NT2/D1 (cell line): ENCODE results near the gene CACNA2D2.

Experiments
- SUZ12 ChIP-seq: IDR thresholded peaks from 2 replicates; pipeline ENCODE4 v1.6.1; 2011; ENCODE audit not compliant: insufficient read length, insufficient read depth; ENCODE audit errors: extremely low read depth
- YY1 ChIP-seq: IDR thresholded peaks from 2 replicates; pipeline ENCODE4 v1.6.1; 2011; ENCODE audit not compliant: insufficient read length, insufficient read depth
- ZNF274 ChIP-seq: IDR thresholded peaks from 2 replicates; pipeline ENCODE4 v1.6.1; 2011; ENCODE audit warnings: mild to moderate bottlenecking, low read depth, low read length

GRCh38 chr3:50380405-50381085 lies 122.9 kb downstream of the CACNA2D2 start:
- TF ChIP-seq YY1 (no peak), ZNF274 (no peak), SUZ12 (no peak)
